NCI-H345 treated with DMSO at 0.1 percent for 48 hours (cell line): ENCODE data around the gene ARHGEF39.
A peak's percentile ranks its signal among the peaks of the same experiment; 100 is the strongest.
"Not testable (repeated sequence)": the region's sequence is repeated elsewhere in the genome, so short reads cannot be mapped to it uniquely, and the experiment has no call there.

Experiments
- DNase-seq: peaks from one replicate; lab custom pipeline; 2025; ENCODE audit not compliant: unreplicated experiment; lab: John Stamatoyannopoulos, UW

The ARHGEF39 gene

DNA sequence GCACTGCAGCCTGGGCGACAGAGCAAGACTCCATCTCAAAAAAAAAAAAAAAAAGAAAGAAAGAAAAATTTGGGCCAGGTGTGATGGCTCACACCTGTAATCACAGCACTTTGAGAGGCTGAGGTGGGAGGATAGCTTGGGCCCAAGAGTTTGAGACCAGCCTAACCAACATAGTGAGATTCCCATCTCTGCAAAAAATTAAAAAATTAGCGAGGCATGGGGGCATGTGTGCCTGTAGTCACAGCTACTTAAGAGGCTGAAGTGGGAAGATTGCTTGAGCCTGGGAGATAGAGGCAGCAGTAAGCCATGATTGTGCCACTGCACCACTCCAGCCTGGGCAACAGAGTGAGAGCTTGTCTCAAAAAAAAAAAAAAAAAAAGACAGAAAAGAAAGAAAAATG is 11.4 kb downstream of the ARHGEF39 start:
- no peak for DNase-seq

DNA sequence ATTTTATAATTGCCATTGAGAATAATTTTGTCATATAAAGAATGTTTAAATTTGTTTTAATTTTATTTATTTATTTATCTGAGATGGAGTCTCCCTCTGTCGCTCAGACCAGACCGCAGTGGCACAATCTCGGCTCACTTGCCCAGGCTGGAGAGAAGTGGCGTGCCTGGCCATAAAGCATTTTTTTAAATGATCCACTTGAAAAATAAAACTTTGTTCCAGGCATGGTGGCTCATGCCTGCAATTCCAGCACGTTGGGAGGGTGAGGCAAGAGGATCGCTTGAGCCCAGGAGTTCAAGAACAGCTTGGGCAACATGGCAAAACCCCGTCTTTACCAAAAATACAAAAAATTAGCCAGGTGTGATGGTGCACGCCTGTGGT is 12.2 kb downstream of the ARHGEF39 start:
- no peak for DNase-seq

GRCh38 chr9:35651956-35652828 is 12.8 kb downstream of the ARHGEF39 start:
- DNase-seq, result no peak

- DNase-seq, result no peak
Observed at GRCh38 chr9:35650341-35651158, 14.4 kb downstream of the ARHGEF39 start, which contains the start of gene SIT1. SIT1 (minus strand) TSS chr9:35650931; CDS start chr9:35650853, 78 bp downstream.

DNA sequence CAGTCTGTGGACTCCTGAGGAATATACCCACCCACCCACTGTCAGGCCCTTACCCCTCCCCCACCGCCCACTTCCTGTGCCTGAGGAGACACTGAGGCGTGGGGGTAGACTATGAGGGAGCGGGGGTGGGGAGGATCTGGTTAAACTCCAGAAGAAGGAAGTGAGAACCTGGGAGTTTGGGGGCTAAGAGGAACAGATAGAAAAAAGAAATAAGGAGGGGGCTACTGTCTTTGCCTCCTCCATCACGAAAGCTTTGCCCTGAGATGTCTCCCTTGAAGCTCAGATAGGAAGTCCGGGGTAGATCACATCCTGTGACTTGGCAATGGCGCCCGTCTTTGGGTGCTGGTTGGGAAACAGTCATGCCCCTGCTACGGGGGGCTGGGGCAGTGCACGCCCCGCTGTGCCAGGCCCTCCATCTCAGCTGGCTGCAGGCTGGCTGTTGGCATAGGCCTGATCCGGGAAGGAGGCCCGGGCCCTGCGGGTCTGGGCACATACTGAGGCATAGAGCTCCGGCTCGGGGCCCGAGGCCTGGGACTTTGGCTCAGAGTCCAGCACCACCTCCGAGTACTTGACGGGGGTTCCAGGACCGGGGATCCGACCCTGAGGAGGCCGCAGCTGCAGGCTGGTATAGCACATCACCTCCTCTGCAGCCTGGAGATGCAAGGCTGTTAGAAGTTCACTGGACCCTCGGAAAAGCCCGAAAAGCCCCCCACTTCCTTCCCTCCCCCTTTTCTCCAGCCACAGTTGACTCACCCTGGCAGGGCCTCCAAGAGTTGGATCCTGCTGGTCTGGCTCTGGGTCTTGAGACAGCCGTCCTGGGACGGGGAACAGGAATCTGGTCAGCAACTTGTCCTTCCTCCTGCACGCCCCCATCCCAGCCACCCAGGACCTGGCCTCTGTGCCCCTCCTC is 15.3 kb downstream of the ARHGEF39 start:
- no peak for DNase-seq

DNA sequence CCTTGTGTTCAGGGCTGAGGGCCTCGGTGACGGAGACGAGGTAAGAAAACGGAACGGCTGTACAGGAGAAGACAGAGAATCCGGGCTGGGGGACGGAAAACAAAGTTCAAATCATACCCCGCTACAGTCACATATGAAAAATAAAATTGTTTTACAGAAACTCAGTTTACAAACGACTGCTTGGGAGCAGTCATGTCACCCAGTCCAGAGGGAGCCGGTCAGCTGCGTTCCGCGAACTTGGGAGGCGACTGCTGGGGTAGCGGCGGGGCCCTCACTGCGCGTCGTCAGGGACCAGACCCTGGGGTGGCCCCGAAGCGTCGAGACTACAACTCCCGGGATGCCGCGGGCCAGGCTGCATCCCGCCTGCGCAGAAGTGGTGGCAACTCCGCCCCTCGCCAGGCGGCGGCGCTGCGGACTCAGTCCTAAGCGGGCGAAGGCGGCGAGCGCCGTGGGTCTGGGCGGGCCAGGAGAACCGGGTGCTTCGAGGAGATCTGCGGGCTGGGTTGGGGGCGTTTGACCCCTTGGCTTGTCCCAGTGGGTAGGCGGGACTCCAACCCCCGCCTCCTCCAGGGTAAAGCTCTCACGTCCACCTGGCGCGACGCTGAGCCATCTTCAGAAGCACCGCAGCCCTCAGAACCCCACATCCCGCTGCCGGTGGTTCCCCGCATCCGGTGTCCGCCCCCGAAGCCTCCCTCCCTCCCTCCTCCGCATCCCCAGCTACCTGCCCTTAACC is 18.3 kb downstream of the ARHGEF39 start:
- peak; percentile 89 for DNase-seq

GRCh38 chr9:35646153-35646532 is 18.9 kb downstream of the ARHGEF39 start:
- DNase-seq, result no peak

DNA sequence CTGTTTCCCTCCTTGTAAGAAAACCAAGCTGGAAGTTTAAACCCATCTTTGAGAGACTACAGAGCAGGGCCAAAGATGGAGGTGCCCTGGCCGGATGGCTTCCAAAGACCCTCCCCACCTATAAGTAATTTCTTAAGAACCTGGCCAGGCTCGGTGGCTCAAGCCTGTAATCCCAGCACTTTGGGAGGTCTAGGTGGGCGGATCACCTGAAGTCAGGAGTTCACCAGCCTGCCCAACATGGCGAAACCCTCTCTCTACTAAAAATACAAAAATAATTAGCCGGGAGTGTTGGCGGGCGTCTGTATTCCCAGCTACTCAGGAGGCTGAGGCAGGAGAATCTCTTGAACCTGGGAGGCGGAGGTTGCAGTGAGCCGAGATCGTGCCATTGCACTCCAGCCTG is 19.3 kb downstream of the ARHGEF39 start:
- not testable (repeated sequence) for DNase-seq

DNA sequence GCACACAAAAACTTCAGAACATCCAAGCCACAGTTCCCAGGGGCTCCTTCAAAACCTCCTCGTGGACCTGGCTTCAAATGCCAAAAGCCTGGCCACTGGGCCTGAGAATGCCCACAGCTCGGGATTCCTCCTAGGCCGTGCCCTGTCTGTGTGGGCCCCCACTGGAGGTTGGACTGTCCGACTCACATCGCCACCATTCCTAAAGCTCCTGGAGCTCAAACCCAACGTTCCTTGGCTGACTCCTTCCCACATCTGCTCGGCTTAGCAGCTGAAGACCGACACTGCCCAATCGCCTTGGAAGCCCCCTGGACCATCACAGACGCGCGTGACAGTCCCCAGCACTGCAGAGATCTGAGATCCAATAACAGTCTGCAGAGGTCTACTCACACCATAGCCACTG is 21.9 kb downstream of the ARHGEF39 start:
- no peak for DNase-seq

DNA sequence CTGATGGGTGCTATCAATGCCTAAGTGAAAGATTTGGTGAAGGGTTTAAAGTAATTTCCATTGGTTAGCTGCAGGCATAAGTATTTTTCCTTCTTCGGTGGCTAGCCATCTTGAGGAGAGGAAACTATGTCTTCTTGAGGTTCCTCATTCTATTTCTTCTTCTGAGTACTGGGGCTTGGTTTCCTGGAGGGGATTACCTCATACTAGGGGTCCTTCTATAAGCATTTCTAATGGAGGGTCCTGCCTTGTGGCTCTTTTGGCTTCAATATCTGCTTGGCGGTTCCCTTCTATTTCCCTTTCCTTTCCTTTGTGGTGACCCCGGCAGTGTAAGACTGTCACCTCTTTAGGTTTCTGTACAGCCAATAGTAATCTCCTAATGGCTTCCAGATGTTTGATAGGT is 23.5 kb downstream of the ARHGEF39 start:
- not testable (repeated sequence) for DNase-seq

DNA sequence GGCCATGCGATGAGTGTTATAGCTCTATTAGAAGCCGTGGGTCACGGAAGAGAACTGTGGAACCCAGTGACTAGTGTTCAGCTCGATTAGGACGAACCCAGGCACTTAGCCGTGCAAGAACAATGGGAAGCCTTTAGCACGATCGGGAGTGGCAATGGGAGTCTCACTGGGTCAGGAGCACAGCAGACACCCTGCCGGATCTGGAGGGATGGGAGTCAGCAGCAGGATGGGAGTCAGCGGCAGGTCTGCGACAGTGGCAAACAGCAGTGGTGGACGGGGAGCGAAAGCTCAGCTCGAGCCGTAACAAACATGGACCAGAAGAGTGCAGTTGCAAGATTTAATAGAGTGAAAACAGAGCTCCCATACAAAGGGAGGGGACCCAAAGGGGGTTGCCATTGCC is 24.6 kb downstream of the ARHGEF39 start:
- not testable (repeated sequence) for DNase-seq

DNA sequence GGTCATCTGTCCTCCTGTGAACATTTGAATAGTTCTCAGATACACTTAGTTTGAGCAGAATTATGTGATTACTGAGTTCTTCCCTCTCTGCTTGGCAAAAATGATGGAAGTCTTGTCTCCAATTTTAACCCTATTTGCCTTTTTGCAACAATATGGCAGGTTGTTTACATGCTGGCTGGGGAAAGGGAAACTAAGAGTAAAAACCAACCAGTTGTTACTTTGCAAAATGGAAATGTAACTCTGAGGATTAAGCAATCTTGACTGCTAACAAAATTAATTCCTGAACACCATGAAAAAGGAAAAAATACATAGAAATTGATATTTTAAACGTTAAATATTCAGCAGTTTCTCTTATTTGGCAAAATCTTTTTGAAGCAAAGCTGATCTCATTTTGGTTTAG is 25.4 kb downstream of the ARHGEF39 start:
- DNase-seq, result no peak

GRCh38 chr9:35639225-35639624 is 25.8 kb downstream of the ARHGEF39 start:
- DNase-seq, result not testable (repeated sequence)

DNA sequence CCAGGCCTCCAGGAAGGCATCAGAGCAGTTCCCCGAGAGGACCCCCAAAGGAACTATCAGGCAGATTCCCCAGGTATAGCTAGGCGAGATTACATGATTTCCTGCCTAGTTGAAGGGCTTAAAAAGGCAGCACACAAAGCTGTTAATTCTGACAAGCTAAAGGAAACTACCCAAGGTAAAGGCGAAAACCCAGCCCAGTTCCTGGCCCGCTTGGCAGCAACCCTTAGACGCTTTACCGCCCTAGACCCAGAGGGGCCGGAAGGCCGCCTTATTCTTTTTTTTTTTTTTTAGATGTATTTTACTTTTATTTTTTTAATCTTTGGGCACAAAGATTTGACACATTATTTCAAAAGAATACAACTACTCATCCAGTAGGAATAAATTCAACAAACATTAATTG is 26.2 kb downstream of the ARHGEF39 start:
- DNase-seq, result not testable (repeated sequence)

DNA sequence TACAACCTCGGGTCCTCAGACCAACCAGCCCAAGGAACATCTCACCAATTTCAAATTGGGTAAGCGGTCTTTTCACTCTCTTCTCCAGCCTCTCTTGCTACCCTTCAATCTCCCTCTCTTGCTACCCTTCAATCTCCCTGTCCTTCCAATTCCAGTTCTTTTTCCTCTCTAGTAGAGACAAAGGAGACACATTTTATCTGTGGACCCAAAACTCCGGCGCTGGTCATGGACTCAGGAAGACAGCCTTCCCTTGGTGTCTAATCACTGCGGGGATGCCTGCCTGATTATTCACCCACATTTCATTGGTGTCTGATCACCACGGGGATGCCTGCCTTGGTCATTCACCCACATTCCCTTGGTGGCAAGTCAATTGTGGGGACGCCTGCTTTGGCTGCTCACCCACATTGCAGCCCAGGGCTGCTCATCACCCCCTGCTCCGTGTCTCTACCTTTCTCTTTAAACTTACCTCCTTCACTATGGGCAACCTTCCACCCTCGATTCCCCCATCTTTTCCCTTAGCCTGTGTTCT is 27.5 kb downstream of the ARHGEF39 start:
- DNase-seq, result not testable (repeated sequence)

DNA sequence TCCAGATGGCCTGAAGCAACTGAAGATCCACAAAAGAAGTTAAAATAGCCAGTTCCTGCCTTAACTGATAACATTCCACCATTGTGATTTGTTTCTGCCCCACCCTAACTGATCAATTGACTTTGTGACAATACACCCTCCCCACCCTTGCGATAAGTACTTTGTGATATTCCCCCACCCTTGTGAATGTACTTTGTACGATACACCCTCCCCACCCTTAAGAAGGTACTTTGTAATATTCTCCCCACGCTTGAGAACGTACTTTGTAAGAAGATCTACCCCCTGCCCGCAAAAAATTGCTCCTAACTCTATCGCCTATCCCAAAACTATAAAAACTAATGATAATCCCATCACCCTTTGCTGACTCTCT is 28.1 kb downstream of the ARHGEF39 start:
- not testable (repeated sequence) for DNase-seq

DNA sequence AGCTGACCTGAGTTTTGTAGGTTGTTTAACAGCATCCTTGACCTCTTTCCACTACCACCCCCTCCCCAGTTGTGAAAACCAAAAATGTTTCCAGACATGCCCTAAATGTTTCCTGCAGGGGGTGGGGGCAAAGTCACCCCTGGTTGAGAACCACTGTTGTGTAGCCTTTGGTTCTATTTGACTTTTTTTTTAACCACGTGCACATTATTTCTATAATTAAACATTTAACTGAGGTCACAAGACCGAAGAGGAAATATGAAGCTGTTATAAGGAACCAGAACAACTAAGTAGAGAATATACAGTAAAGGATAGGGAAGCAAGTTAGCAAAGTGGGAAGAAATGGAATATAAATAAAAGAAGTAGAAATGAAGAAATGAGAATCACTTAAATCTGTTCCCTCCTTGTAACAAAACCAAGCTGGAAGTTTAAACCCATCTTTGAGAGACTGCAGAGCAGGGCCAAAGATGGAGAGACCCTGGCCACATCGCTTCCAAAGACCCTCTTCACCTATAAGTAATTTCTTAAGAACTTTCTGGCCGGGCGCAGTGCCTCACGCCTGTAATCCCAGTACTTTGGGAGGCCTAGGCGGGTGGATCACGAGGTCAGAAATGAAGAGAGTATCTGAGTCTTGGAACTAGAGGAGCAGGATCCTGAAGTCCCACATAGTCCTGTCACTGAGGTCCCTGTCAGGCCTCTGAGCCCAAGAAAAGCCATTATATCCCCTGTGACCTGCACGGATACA is 28.7 kb downstream of the ARHGEF39 start:
- DNase-seq, result no peak

DNA sequence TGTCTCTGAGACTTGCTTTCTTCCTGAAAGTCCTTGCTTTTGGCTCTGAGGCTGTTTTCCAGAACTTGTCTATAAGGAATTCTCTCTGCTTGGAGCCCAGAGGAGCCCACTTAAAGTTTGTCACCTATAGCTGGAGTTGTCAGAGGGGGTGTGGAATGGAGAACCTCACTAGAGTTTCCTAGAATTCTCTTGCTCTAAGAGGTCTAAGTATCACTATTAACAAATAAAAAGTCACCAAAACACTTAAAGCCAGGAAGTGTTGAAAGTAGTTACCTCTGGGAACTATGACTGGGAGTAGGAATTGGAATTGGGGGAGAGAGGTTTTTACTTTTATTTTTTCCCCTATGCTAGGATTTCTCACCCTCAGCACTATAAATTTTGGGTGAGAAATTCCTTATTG is 29.3 kb downstream of the ARHGEF39 start:
- no peak for DNase-seq

- DNase-seq, result no peak
Observed at GRCh38 chr9:35629597-35629996, 35.4 kb downstream of the ARHGEF39 start.
